Fibroblast of lung (primary cell): ENCODE results near the gene ENOX1. TPM values are rescaled to one million over a fixed set of nuclear protein-coding genes. Genes with fewer than 3 reads are reported as not detected.

ENCODE experiments used
- DNase-seq, 2 donors: peaks; one replicate each; pipeline versions ENCODE4 v3.0.0 to v3.0.0-alpha.2; 2010; ENCODE audit warnings: low read depth in 2 of 2
- H2AFZ ChIP-seq: 2 replicates; pipeline ENCODE4 v1.5.1; 2012; ENCODE audit warnings: low read length, control low read depth, inconsistent platforms
- H3K27ac ChIP-seq: 2 replicates; pipeline ENCODE4 v1.5.1; 2011; ENCODE audit warnings: low read length, control low read depth; ENCODE audit not compliant: insufficient read depth
- H3K27me3 ChIP-seq: 2 replicates; pipeline ENCODE4 v1.5.1; 2011; ENCODE audit warnings: mild to moderate bottlenecking, low read length; ENCODE audit not compliant: control insufficient read depth, insufficient read depth
- H3K36me3 ChIP-seq: 2 replicates; pipeline ENCODE4 v1.5.1; 2011; ENCODE audit warnings: low read length; ENCODE audit not compliant: control insufficient read depth, insufficient read depth
- H3K4me1 ChIP-seq: 2 replicates; pipeline ENCODE4 v1.5.1; 2011; ENCODE audit warnings: low read length; ENCODE audit not compliant: control insufficient read depth, insufficient read depth; ENCODE audit errors: extremely low read depth
- H3K4me2 ChIP-seq: 2 replicates; pipeline ENCODE4 v1.5.1; 2011; ENCODE audit warnings: low read length, control low read depth; ENCODE audit not compliant: insufficient read depth; ENCODE audit errors: extremely low read depth
- H3K4me3 ChIP-seq, 4 experiments: fragments of 200-600 bp in 1 of 4; sonication (generic) in 1 of 4; replicated peaks in 1 of 4; 2 replicates each; pipeline ENCODE4 v1.5.1; 2011 to 2016; ENCODE audit warnings: low read length in 4 of 4, low read depth in 3 of 4, mild to moderate bottlenecking in 3 of 4, control low read depth in 2 of 4, inconsistent platforms in 1 of 4, mixed read lengths in 1 of 4; ENCODE audit not compliant: insufficient read depth in 1 of 4; ENCODE audit errors: control extremely low read depth in 1 of 4
- H3K79me2 ChIP-seq: 2 replicates; pipeline ENCODE4 v1.5.1; 2012; ENCODE audit warnings: mild to moderate bottlenecking, low read length, inconsistent platforms; ENCODE audit not compliant: control insufficient read depth, insufficient read depth
- H3K9ac ChIP-seq: 2 replicates; pipeline ENCODE4 v1.5.1; 2011; ENCODE audit warnings: mild to moderate bottlenecking, low read length, control low read depth; ENCODE audit not compliant: insufficient read depth
- H3K9me3 ChIP-seq: 2 replicates; pipeline ENCODE4 v1.5.1; 2012; ENCODE audit warnings: low read depth, low read length; ENCODE audit not compliant: control insufficient read depth, insufficient read depth
- H4K20me1 ChIP-seq: 2 replicates; pipeline ENCODE4 v1.5.1; 2011; ENCODE audit warnings: low read length; ENCODE audit not compliant: control insufficient read depth, insufficient read depth; ENCODE audit errors: extremely low read depth
- EZH2 ChIP-seq: IDR thresholded peaks from 2 replicates; pipeline ENCODE4 v1.5.1; 2012; ENCODE audit warnings: low read length, control low read depth, mild to moderate bottlenecking; ENCODE audit errors: missing control alignments
- polyA plus RNA-seq, 2 donors: library from polyadenylated mRNA; depleted of rRNA in 1 of 2; stranded (reverse) in 1 of 2; unstranded in 1 of 2; fragments of >200 nt; gene quantifications; 2 replicates each; pipeline ENCODE4 v1.2.1, GENCODE V29; 2011 to 2012; ENCODE audit warnings: missing spikeins in 1 of 2
- total RNA-seq: library from RNA; depleted of rRNA; stranded (reverse); fragments of >200 nt; gene quantifications from 2 replicates; pipeline ENCODE4 v1.2.1, GENCODE V29; 2014
- TF ChIP-seq, protein P1 (sequence below), 2 donors: IDR thresholded peaks in 1 of 2; conservative IDR thresholded peaks in 1 of 2; 1 replicate in 1 of 2; 2 replicates in 1 of 2; pipeline ENCODE4 v1.5.1; 2011 to 2012; ENCODE audit warnings: low read length in 2 of 2, control low read depth in 1 of 2, inconsistent platforms in 1 of 2, low read depth in 1 of 2, mild to moderate bottlenecking in 1 of 2

Gene ENOX1
- total and polyA plus RNA-seq, 2 donors (not counting 1 experiment from before 2014, with no cell fraction given) = 3.5 to 7.6 TPM

DNA sequence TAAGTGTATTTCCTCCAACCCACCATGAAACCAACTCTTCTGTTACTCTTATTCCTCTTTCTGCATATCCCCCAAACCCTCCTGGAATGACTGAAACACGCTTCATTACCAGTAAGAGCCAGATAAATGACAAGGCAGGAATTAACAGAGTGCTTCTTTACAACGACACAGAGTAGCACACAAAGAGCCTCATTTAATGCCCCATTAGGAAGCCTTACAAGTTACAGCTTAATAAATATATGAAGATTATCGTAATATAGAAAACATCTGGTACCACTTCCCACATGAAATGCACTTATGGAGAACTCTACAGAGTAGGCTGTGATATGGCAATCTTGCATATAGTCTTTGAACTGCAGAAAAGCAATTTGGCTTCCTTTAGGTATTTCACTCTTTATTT lies 116.8 kb downstream of the ENOX1 start:
- no peak for TF ChIP-seq EZH2
- TF ChIP-seq, protein P1, sequence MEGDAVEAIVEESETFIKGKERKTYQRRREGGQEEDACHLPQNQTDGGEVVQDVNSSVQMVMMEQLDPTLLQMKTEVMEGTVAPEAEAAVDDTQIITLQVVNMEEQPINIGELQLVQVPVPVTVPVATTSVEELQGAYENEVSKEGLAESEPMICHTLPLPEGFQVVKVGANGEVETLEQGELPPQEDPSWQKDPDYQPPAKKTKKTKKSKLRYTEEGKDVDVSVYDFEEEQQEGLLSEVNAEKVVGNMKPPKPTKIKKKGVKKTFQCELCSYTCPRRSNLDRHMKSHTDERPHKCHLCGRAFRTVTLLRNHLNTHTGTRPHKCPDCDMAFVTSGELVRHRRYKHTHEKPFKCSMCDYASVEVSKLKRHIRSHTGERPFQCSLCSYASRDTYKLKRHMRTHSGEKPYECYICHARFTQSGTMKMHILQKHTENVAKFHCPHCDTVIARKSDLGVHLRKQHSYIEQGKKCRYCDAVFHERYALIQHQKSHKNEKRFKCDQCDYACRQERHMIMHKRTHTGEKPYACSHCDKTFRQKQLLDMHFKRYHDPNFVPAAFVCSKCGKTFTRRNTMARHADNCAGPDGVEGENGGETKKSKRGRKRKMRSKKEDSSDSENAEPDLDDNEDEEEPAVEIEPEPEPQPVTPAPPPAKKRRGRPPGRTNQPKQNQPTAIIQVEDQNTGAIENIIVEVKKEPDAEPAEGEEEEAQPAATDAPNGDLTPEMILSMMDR (conservative IDR thresholded peaks at IDR 0.05 in 1 of 2, IDR thresholded peaks at IDR 0.05 in 1 of 2; ENCODE audit: low read depth in 1 of 2, low read length in 2 of 2) = no peak
- Histone ChIP-seq H4K20me1 (no peaks in the 10 kb centered on the region), H3K4me2 (no peak overlapping the region), H3K79me2 (no peaks in the 10 kb centered on the region), H3K27ac (no peak overlapping the region), H3K4me3 (no peak overlapping the region), H3K9ac (no peak overlapping the region), H3K27me3 (no peaks in the 10 kb centered on the region), H3K4me1 (no peaks in the 10 kb centered on the region), H3K36me3 (no peaks in the 10 kb centered on the region), H3K9me3 (no peaks in the 10 kb centered on the region), H2AFZ (no peak overlapping the region)
- DNase-seq = no peak

DNA sequence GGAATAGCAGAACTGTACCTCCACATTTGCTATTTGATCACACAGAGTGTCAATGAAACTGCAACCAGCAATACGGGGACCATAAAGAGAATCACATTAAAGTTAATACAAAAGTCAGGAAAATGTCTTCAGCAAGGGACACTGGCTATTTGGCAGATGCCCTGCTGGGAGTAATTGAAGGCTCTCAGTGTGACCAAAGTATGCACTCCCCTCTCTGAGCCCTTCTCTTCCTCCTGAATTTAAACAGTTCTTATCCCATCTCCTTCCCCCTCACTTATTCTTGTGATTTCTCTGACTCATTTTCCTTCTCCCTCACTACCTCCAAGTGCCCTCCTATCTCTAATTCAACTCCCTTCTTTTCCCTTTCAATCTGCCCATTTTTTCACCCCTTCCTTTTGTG lies 117.7 kb downstream of the ENOX1 start:
- Histone ChIP-seq H3K27ac (no peak overlapping the region), H3K4me2 (no peak overlapping the region), H3K4me3 (no peak overlapping the region), H2AFZ (no peak overlapping the region), H3K4me1 (peaks cover 2% of the 10 kb centered on the region), H3K27me3 (no peaks in the 10 kb centered on the region), H3K9me3 (no peaks in the 10 kb centered on the region), H3K36me3 (no peaks in the 10 kb centered on the region), H4K20me1 (no peaks in the 10 kb centered on the region), H3K9ac (no peak overlapping the region), H3K79me2 (no peaks in the 10 kb centered on the region)
- no peak for TF ChIP-seq EZH2
- TF ChIP-seq, protein P1 (conservative IDR thresholded peaks at IDR 0.05 in 1 of 2, IDR thresholded peaks at IDR 0.05 in 1 of 2; ENCODE audit: low read depth in 1 of 2, low read length in 2 of 2) = no peak
- DNase-seq = no peak

DNA sequence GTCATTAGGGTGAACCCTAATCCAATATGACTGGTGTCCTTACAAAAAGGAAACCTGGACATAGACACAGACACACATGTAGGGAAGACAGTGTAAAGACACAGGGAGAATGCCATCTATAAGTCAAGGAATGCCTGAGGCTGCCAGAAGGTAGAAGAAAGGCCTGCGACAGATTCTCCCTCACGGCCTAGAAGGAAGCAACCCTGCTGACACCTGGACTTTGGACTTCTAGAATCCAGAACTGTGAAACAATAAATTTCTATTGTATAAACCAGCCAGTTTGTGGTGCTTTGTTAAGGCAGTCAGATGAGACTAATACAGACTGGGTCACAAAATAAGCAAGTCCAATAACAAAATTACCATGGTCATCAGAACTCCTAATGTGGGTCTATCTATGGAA lies 120.4 kb downstream of the ENOX1 start:
- H3K4me1 ChIP-seq = peaks cover 7% of the 10 kb centered on the region
- H3K9ac ChIP-seq = no peak overlapping the region
- H4K20me1 ChIP-seq = no peaks in the 10 kb centered on the region
- H3K79me2 ChIP-seq = no peaks in the 10 kb centered on the region
- no peak for DNase-seq
- no peak overlapping the region for H3K4me3 ChIP-seq
- no peak overlapping the region for H3K4me2 ChIP-seq
- TF ChIP-seq, protein P1 (conservative IDR thresholded peaks at IDR 0.05 in 1 of 2, IDR thresholded peaks at IDR 0.05 in 1 of 2; ENCODE audit: low read depth in 1 of 2, low read length in 2 of 2) = no peak
- no peak for TF ChIP-seq EZH2
- H3K9me3 ChIP-seq = no peaks in the 10 kb centered on the region
- H3K36me3 ChIP-seq = no peaks in the 10 kb centered on the region
- no peaks in the 10 kb centered on the region for H3K27me3 ChIP-seq
- H3K27ac ChIP-seq = no peak overlapping the region
- H2AFZ ChIP-seq = no peak overlapping the region
